ELF-1 (cell line): Measurements from ENCODE around the gene PRPS1L1.
A peak's percentile ranks its signal among the peaks of the same experiment; 100 is the strongest.

Experiments used
- DNase-seq: peaks from one replicate; pipeline ENCODE4 v3.0.0-alpha.2; 2016; ENCODE audit warnings: low read depth, low spot score

The PRPS1L1 gene

DNA sequence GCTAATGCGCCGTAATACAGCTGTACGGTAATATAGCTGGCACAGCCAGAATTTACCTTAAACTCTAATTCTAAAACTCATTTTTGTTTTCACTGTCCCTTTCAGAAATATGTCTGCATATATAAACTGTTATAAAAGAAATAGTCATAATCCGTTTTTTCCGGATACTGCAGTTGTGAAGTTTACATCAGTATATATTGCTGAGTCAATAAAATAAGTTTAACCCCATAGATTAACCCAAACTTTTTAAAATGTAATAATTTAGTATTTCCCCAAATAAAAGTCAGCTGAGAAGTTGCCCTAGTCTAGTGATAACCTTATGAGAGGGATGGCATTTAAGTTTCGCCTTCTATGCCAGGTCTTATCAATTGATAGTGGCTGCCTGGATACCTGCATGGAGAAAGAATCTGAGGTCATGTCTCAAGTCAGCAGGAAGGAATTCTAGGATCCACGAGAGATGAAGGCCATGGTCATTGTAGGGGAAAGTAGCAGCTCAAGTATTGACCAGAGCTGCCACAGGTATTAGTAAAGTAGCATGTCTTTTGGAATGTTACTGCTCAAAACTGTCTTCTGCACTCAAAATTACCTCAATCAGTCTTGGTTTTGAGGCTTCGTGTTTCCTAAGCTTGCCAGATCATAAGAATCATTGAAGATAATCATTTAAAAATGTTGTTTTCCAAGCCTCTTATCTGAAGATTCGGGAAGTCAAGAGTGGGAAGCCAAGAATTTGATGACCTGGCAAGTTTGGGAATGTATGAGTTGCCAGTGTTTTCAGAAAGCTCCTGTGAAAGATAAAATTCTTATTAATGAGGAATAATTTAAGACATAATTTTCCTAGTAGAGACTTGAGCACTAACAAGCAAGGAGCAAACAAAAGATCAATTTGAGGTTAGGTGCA lies 10.8 kb downstream of the PRPS1L1 start:
- DNase-seq: no peak

DNA sequence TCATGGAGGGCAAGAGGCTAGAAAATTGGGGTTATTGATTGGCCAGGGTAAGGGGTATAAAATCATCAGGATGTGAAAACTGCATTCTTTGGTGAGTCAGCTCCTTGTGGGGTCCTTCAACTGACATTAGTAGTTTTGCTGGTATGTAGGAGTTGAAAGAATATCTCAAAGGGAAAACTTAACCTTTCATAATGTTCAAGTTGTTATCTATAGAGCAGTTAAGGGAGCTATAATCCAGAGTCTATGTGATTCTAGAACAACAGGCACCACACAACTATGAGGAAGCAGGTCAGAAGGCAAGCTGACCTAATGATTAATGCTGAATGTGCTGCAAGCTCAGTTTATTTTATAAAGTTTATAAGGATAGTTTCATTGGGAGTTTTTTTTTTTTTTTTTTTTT lies 13.7 kb downstream of the PRPS1L1 start:
- no peak for DNase-seq

DNA sequence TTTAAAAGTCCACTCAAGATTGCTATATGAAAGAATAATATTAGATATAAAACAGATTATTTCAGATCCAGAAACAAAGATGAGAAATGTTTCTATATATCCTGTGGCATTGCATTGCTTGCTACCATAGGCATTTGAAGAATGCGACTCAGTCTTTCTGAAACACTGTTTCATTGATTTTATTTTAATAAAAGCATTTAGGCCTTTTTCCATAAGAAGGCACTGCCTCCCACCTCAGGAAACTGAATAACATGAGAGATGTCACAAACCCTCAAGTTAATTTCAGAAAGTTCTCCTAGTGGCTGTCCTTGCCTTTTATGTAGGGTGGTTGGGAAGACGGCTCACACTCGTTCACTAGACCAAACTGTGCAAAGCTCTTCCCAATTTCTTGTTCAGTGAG lies 23.3 kb downstream of the PRPS1L1 start:
- DNase-seq: no peak

DNA sequence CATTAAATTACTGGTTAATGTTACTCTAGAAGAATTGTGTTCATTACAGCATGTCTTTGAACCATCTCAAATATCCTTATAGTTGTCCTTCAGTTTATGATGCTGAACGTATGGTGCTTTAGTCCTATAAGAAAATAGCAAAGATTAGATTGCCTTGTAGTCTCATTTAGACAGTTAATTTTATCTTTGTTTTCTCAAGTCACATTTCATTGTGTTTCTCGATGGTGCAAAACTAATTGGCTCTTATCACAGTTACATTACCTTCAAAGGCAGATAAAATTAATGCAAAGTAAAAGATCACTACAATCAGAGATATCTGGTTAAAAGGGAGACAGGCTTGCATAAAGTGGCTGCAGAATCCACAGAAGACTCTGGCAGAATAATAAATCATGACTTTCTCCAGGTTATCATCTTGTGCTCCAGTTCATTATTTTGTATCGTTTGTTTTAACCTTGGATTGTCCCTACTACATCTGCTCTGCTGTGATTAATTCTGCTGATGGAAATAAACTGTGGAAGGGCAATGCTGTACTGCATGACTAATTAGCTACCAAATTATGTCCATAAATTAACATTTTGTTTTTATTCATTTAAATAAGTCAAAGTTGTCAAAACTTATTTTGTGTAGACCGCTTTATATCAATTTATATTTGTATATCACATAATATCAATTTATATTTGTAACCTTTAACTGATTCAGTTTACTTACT lies 24.2 kb downstream of the PRPS1L1 start:
- no peak for DNase-seq

DNA sequence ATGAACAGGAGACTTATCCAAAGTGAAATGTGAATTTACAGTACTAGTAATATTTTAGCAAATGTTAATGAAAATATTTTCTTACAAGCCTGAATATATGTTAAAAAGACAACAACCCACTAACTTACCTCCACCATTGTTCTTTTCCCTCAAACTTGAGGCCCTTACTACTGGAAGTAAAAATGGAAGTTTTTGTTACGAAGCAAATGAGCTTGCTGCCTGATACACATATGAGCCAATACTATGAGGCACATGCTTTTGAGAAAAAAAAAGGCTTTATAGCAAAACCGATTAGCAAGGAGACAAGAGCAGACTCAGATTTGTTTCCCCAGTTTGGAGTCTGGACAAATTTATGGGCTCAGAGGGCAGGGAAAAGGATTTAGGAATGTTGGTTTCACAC lies 29.0 kb downstream of the PRPS1L1 start:
- DNase-seq: no peak

DNA sequence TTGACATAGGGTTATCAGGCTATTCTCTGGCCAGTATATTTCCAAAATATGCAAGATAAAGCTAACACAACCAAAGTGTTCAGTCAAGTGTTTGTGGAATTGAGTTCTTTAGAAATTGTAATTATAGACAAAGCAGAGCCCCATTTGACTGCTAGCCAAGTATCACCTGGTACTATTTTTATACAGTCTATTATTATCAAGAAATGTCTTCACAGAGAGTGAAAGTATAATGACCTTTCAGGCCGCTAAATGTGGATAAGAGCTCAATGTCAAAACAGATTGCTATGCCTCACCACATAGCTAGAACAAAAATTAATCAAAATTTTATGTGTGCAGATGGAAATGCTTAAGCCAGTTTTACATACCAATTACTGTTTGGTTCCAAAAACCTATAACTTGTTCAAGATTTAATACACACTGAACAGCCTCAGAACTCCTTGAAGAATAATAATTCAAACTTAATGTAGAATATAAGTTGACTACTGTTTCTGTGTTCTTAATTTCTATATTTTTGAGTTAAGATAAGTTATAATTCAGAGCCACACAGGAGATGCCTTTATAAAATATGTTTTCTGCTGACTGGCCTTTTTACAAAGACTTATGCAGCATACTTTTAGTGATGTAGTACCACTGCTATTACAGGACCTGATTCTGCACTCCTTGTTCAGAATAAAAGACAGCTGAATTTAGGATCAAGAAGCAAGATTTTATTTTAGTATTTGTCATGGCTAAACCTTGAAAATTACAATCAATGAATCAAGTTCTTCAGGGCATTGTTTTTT lies 31.0 kb downstream of the PRPS1L1 start:
- no peak for DNase-seq

DNA sequence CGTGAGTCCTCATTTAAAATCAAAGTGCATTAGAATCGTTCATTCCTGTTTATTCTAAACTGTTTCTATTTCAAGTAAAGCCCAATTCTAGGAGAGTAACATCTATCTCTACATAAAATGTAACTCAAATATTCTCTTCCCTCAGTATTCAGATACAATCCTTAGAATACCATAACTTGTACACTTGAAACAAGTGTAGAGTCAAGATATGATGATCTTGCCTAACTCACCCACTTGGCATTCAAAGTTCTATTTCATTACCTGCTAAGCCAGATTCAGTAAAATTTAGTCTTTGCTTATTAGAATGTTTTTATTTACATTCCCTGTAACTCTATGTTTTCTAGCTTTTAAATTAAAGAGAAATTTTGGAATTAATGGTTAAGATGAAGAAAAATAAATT lies 31.6 kb downstream of the PRPS1L1 start:
- DNase-seq: no peak

DNA sequence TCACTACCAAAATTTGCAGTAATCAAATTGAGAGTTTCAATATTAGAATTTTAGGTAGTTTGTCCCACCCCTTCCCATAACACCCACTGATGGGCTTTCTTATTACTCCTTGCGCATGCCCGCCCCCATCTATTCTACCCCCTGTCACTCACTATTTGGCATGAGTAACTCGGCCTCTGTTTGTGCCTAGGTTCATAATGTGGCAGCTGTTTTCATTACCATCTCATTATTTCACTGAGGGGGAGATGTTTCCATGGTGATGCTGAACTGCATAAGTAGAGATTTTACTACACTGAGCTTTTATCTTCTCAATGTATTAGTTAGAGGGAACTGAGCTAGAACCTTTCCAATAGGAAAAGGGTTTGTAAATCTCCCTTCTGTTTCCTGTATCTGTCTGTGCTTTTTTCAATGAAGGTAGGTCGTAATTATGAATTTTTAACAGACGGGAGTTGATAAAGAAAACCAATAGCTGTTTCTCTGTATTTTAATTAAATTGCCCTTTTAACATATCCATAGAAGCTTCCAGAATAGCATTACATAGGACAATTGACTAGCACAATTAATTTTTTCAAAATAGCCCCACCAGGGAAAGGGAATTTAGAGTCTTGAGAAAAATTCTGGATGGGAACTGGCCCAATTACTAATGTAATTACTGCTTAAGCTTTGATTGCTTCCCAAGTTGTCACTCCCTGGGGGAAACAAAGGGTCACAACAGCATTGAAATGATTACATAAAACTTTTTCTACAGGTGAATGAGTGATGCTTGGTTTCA lies 33.4 kb downstream of the PRPS1L1 start:
- DNase-seq: no peak

DNA sequence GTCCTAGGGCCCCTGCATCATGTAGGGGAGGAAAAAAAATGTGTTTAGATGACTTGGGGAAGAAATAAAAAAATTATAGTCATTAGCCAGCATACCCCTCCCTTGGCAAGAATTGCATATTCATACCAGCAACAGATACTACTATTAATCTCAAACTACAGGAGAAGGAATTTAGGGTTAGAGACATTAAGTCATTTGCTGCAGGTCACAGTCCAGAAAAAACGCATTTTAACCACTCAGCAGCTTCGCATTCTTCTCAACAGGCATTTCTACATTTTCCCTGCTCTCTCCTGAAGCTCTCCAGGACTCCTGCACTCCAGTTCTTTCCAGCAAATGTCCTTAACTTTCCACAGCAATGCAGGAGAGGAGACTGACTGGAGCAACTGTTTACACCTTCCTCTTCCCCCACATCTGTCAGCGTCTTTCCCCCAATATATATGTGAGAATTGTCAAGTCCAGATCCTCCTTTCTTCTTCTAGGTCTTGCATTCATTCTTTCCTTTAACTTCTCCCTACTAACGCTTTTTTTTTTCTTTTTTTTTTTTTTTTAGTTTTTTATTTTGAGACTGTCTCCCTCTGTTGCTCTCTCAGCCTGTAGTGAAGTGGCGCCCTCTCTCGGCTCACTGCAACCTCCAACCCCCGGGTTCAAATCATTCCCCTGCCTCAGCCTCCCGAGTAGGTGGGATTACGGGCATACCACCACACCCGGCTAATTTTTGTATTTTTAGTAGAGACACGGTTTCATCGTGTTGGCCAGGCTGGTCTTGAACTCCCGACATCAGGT lies 35.6 kb downstream of the PRPS1L1 start:
- DNase-seq: peak; percentile 60

DNA sequence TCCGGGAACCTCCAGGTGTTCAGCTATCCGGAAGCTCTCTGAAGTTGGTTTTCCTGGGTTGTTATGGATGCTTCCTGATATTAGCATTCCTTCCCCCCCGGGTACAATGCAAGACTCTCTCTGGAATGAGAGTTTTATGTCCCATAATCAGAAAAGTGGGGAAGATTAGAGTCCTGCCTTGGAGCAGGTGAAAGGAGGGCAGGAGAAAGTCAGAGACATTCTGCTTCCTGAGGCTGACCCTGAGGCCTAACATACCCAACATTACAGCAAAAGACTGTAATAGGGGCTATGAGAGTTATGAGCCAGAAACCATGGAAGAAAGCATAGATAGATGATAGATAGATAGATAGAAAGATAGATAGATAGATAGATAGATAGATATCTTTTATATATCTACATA lies 36.9 kb downstream of the PRPS1L1 start:
- DNase-seq: no peak

DNA sequence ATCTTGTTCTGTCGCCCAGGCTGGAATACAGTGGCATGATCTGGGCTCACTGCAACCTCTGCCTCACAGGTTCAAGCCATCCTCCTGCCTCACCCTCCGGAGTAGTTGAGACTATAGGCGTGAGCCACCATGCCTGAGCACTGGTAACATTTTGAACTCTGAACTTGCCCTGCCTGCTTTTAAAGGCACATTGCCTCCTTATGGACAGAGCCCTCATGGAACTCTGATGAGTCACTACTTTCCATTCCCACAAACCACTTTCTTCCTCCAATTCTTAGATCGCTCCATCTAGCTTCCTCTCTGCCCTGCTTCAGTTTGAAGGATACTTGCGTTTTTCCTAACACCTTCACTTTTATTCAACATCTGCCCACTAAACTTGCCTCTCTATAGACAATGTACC lies 38.1 kb downstream of the PRPS1L1 start:
- no peak for DNase-seq

DNA sequence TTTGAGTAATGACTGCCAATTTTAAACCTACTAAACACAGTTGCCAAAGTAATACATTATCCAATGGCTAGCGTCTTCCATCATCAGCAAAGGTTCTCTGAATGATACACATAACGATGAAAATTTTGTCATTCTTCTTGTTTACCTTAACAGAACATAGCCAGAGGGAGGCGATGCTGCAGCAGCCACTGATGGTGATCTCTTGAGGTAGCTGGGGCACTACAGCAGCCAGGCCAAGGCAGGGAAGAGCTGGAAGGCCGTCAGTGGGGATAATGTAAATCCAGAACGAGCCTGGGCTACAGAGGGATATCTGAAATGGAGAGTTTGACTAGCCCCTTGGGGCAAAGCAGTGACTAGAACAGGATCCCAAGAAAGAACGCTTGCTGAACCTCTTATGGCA lies 38.8 kb downstream of the PRPS1L1 start:
- no peak for DNase-seq

DNA sequence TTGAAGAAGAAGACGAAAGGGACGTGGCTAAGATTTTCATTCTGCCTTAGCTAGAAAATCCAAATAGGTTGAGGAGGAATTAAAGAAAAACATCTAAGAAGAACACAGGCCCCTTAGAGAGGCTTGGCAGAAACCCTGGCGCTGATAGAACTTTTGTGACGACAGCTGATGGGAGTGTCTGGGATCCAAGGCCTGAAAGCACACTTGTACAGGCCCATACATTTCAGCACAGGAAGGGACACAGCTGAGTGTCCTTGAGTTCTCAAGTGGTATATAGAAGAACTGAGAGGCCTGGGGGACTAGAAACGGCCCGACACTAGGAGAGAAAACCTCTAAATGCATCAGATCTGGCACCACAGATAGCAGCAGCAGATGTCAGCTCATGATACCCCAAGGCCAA lies 39.5 kb downstream of the PRPS1L1 start:
- DNase-seq: no peak

DNA sequence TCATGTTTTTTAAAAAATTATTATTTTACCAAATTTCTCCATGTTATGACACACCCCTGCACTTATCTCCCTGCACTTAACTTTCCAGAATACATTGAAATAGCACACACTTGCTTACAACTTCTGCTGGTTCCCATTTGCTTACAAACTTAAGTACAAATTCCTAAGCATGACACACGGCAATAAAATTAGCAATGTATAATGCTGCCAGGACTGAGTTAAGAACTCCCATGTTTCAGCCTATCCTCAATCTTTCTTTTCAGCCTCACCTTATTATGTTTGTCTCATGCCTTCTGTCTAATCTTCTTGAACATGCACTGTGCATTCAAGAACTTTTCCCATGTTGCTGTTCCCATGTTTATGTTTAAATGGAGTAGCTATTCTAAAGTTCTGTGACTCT lies 40.8 kb downstream of the PRPS1L1 start:
- DNase-seq: no peak

DNA sequence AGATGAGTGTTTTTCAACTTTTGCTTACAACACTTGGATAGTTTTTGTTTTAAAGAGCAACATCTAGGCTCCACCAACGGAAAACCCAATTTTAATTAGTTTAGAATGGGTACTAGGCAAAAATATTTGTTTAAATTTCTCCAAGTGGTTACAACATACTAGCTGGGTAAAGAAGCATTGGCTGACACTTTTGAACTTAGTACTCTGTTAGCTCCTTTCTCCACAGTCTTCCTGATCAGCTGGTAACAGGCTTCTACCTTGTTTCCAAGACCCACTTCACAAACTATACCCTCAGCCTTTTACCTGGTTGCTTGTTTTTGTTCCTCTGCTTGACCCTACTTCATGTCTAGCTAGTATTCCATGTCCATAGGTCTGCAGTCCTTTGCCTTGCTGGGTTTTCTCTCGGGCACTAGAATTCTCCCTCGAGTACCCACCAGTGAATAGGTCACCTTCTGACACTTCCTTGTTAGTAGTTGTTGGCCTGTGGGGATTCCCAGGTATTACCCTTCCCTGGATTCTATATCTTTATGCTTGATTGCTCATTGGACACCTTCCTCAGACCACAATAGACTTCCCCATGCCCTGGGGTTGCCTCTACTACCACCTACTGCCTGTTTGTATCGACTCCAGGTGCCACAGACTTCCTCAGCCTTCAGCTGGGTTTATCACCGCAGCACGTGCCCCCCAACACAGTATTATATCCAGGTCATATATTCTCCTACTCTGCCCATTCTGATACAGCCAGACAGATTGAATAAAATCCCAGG lies 42.0 kb downstream of the PRPS1L1 start:
- DNase-seq: no peak

DNA sequence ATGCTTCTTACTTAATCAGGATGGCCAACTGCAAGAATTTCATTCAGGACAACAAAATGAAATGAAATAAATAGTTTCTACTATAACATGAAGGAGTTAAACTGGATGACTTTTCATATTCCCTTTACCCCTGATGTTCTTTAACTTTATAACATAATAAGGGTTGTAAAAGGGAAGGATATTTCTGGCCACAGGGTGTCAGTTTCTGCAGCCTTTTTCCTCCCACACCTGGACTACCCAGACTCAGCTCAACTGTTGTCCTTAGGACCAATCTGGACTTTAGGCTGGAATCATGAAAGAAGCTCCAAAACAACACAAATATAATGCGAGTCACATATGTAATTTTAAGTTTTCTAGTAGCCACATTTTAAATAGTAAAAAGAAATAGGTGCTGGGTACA lies 43.4 kb downstream of the PRPS1L1 start:
- no peak for DNase-seq

DNA sequence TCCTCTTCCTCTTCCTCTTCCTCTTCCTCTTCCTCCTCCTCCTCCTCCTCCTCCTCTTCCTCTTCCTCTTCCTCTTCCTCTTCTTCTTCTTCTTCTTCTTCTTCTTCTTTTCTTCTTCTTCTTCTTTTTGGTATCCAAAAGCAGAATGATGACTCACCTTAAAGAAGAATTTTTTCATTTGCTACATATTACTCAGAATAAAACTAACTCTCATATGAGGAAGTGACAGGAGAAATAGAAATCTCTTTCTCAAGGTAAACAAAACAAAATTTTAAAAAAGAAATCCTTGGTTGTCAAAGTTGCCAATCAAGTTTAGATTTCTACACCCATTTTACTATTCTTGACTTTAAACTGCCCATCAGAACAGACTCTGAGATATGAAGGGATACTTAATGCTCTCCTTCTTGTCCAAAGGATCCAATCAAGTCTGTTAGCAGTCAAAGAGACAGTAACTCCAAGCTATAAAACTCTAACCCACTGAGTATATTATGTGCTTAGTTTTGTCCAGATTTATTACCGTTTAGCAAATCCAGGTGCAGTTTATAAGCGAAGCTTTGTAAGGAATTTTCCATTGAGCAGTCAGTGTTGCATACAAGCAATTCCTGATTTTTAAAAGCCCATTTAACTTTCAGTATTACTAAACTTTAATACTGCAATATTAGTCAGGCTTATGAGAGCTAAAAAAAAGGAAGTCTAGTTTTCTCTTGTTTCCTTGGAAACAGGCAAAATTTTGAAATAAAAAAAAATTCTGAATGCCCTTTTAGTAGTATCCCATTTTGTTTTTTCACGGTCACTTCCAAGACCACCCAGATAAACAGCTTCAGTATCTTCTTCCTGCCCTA lies 44.2 kb downstream of the PRPS1L1 start:
- DNase-seq: no peak

DNA sequence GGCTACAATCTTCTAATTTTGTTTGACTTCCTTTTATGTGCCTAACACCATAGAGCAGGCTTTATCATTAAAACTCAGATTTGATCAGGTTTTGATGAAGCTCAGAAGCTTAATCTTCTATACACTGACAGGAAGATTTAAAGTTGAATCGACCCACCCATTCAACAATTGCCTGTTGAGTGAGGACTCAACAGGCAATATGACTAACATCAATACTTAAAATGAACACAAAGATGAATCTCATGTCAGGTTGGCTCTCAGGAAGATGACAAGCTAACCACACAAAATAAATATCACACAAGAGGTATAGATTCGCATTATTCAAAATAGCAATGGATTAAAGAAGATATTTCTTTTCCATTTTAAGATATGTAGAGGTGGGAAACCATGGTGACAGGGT lies 50.7 kb downstream of the PRPS1L1 start:
- no peak for DNase-seq
